GM12878 (cell line): Measurements from ENCODE around the gene TMEM255B.

Experiments
- CTCF ChIP-seq, 3 experiments: IDR thresholded peaks in 2 of 3; conservative IDR thresholded peaks in 1 of 3; 2 replicates each; pipeline ENCODE4 v1.5.1; 2011; ENCODE audit warnings: low read depth in 3 of 3, low read length in 3 of 3, mild to moderate bottlenecking in 3 of 3, control low read depth in 2 of 3, moderate library complexity in 2 of 3, inconsistent platforms in 1 of 3, mixed read lengths in 1 of 3; ENCODE audit not compliant: control insufficient read depth in 2 of 3, insufficient read depth in 1 of 3; ENCODE audit errors: extremely low read depth in 1 of 3
- EZH2 ChIP-seq: IDR thresholded peaks from 2 replicates; pipeline ENCODE4 v1.6.1; 2012; ENCODE audit warnings: low read depth, mild to moderate bottlenecking, control low read depth, inconsistent platforms, low read length, borderline replicate concordance; ENCODE audit not compliant: control insufficient read depth
- JUNB ChIP-seq: IDR thresholded peaks from 2 replicates; pipeline ENCODE4 v1.6.1; 2016; ENCODE audit warnings: antibody characterized with exemption, mild to moderate bottlenecking
- NFXL1 ChIP-seq: fragments of 450-650 bp; IDR thresholded peaks from 2 replicates; pipeline ENCODE4 v1.6.1; 2017; ENCODE audit warnings: antibody characterized with exemption, mild to moderate bottlenecking, borderline replicate concordance
- RCOR1 ChIP-seq: conservative IDR thresholded peaks from 2 replicates; pipeline ENCODE4 v1.6.1; 2012; ENCODE audit warnings: low read depth, low read length, improper control_type of control experiment
- RFX5 ChIP-seq: IDR thresholded peaks from 2 replicates; pipeline ENCODE4 v1.6.1; 2011; ENCODE audit warnings: low read depth, low read length, improper control_type of control experiment
- ZNF687 ChIP-seq: fragments of 450-650 bp; IDR thresholded peaks from 2 replicates; pipeline ENCODE4 v1.6.1; 2017; ENCODE audit warnings: mild to moderate bottlenecking, moderate library complexity

- TF ChIP-seq CTCF (IDR thresholded peaks at IDR 0.05 in 2 of 3, conservative IDR thresholded peaks at IDR 0.05 in 1 of 3; ENCODE audit: control insufficient read depth in 2 of 3, extremely low read depth in 1 of 3, insufficient read depth in 1 of 3, low read depth in 3 of 3, low read length in 3 of 3) (peak; percentile 7 to 16 (median 9); a peak in 2 of 6 replicates), RFX5 (no peak), RCOR1 (no peak), ZNF687 (no peak), JUNB (no peak), EZH2 (no peak), NFXL1 (no peak)
Measured at GRCh38 chr13:113758651-113759524, at the start of gene TMEM255B.
